Stimulated activated CD4-positive, alpha-beta T cell treated with anti-CD3 and anti-CD28 coated beads, Interleukin-2, amount 100 ng/mL, for 4 hours (primary cell): ENCODE results near the gene RACGAP1.

ENCODE experiments used
- DNase-seq: peaks from one replicate; pipeline ENCODE4 v3.0.0-alpha.2; 2020; ENCODE audit warnings: low read depth

The RACGAP1 gene, protein sequence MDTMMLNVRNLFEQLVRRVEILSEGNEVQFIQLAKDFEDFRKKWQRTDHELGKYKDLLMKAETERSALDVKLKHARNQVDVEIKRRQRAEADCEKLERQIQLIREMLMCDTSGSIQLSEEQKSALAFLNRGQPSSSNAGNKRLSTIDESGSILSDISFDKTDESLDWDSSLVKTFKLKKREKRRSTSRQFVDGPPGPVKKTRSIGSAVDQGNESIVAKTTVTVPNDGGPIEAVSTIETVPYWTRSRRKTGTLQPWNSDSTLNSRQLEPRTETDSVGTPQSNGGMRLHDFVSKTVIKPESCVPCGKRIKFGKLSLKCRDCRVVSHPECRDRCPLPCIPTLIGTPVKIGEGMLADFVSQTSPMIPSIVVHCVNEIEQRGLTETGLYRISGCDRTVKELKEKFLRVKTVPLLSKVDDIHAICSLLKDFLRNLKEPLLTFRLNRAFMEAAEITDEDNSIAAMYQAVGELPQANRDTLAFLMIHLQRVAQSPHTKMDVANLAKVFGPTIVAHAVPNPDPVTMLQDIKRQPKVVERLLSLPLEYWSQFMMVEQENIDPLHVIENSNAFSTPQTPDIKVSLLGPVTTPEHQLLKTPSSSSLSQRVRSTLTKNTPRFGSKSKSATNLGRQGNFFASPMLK

DNA sequence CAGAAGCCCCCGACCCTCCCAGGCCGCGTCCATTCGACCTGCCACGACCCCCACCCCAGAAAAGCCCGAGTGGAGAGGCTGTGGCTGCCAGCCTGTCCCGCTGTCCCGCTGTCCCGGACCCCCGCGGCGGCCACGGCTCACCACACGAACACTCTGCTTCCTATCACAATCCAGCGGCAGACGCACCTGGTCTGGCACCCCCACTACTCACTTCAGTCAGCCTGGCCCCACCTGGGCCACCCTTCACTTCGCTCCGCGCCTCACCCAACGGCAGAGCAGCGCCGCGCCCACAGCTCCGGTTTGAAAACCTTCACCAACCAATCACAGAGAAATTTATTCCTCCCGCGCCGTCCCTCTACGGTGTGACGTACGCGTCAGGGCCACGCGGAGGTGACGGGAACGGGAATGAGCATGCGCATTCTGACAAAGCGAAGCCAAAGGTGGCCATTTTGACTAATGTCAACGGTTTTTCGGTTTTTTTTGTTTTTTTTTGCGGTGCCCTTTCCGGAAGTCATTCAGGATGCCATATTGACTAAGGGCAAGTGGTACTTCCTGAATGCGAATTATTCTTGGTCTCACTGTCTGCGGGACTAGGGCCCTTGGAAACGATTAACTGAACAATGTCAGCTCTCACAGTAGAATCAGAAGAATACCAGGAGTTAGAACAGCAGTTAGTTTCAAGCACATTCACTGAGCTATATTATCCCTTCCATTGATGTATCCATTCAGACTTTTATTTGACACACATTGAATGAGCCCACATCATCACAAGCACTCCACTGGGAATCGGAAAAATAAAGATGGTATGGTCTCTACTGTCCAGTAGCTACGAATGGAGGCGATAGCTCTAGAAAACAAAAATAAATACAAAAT lies at the start of gene RACGAP1:
TSS of gene RACGAP1 (minus strand) at position 308 of the 873 bp plus-strand sequence. CDS start 8,779 bp downstream, outside the sequence.
- DNase-seq = peak; percentile 94

DNA sequence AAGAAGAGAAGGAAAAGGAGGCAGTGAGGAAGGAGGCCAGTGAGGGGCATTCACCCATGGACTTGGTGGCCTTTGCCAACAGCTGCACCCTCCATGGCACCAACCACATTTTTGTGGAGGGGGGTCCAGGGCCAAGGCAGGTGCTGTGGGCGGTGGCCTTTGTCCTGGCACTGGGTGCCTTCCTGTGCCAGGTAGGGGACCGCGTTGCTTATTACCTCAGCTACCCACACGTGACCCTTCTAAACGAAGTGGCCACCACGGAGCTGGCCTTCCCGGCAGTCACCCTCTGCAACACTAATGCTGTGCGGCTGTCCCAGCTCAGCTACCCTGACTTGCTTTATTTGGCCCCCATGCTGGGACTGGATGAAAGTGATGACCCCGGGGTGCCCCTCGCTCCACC lies 48.4 kb upstream of the RACGAP1 start:
- no peak for DNase-seq

DNA sequence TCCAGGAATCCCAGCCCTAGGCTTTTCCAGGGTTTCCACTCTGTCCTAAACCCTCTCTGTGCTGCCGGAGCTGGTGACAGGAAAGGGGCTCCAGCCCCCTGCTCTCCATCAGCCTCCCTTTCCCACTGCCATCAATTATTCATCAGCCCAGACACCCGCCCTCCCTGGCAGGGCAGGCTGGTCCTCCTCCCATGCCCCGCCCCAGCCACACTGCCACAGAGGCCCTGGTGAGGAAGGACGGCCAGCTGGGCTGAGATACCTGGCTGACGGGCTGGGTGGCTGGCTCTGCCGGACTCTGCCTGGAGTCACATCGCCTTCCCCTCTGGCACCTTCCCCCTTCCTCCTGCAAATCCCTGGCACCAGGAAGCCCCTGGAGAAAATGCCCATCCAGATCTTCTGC lies 47.9 kb upstream of the RACGAP1 start:
- DNase-seq = no peak

DNA sequence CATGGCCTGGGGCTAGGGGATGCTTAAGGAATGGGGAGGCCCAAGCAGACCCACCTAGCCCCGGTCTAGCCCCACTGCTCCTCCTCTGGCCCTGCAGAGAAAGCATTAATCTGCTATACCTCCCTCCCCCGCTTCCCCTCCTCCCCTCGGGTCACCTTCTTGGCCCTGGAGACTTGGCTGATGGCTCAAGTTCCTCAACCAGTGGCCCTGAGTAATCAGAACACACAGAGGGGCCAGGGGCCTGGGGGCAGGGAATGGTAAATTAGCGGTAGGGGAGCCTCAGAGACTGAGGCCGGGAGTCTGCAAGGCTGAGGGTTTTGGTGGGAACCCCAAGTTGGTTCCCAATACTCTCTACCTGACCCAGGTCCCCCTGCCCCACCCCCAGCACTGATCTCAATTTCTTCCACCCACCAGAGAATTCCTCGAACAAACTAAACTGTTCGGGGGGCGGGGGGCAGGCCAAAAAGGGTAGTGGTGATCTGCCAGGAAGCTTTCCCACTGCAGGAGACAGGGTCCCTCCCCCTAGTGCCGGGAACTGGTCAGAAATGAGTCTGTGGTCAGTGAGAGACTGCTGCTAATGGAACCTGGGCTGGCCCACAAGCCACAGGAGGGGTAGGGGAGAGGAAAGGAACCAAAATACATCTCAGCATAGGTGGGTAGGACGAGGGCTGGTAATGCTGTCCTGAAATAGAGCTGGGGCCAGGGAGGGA lies 47.1 kb upstream of the RACGAP1 start:
- DNase-seq = no peak

DNA sequence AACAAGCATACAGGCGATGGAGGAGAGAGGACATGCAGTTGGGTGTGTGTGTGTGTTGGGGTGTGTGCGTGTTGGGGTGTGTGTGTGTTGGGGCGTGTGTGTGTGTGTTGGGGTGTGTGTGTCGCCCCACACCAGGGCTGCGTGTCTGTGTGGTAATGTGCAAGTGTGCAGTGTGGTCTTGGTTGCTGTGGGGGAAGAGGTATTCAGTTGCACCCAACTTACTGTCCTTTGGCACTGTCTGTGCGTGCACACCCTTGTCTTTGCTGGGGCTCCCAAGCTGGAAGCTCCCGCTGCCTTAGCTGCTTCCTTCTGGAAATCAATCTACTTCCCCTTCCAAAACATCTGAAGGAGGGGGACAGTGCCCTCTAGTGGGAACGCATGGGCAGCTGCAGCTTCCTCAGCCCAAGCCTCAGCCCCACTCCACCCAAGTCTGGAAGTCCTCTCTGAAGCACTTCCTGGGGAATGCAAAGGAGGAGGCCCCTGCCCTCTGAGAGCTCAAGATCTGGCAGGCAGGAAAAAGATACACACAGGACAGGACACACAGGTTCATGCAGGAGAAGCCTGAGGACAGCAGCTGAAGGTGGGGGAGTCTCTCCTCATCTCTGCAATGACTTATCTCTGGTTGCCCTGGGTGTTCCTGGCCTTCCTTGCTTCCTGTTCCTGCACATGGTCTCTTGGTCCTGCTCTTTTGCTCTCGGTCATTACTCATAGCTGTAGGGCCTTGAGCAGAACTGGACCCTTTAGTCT lies 45.2 kb upstream of the RACGAP1 start:
- DNase-seq = peak; percentile 43

DNA sequence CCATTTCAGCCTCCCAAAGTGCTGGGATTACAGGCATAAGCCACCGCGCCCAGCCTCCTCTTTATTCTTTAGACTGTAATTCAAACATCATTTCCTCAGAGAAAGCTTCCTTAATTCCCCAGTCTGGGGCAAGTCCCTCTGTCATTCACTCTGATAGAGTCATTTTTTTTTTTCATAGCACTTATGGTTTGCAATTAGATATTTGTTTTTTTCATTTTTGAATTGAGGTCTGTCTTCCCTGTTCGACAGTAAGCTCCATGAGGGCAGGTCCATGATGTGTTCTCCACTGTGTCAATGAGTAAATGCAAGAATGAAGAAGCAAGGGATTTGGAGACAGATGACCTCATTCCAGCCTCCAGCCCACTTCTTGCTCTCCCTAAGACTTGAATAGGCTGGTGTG lies 44.2 kb upstream of the RACGAP1 start:
- DNase-seq = no peak

DNA sequence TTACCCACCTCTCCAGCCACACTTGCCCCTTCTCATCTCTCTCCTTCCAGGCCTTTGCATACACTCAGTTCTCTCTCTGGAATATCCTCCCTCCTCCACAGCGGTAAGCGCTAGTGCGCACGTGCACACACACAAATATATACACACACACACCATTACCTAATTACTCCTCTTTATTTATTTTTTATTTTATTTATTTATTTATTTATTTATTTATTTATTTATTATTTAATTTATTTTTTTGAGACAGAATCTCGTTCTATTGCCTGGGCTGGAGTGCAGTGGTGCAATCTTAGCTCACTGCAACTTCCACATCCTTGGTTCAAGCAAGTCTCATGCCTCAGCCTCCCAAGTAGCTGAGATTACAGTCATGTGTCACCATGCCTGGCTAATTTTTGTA lies 43.8 kb upstream of the RACGAP1 start:
- DNase-seq = no peak

DNA sequence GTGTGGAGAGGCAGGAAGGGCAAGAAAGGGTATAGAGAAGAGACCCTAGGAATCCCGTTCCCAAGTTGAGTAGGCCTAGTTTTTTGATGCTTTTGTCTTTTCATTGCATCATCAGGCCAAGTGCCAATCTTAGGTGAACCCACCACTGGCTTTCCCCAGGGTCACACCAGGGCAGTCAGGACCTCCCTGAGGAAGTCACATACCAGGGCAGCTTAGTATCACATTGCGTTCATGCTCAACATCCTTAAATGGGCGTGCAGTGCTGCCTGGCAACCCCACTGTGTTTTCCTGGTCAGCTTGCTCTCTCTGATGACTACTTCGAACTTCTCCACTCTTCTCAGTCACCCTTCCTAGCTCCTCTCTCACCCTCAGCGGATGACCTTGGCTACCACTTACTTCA lies 41.1 kb upstream of the RACGAP1 start:
- DNase-seq = no peak

DNA sequence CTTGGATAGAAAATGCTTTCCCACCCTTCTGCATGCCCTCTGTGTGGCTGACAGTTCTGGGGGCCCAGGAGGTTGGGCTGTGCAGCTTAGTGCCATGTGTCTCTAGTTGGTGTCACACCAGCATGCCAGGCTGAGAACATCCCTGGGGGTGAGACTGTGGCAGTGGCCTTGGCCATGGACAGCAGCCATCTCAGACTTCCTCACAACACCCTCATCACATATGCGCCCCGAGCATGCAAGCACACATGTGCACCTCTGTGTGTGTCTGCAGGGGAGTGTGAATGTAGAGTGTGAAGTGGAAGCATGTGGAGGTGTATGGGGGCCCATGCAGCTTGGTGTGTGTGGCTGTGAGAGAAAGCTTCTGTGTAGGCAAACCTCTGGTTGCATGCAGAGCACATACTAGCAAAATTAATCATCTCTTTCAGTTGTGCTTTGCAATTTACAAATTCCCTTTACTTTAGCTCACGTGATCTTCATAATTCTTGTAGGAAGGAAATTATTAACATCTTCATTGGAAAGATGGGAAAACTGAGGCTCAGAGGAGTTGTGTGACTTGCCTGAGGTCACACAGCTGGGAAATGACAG lies 40.5 kb upstream of the RACGAP1 start:
- no peak for DNase-seq

DNA sequence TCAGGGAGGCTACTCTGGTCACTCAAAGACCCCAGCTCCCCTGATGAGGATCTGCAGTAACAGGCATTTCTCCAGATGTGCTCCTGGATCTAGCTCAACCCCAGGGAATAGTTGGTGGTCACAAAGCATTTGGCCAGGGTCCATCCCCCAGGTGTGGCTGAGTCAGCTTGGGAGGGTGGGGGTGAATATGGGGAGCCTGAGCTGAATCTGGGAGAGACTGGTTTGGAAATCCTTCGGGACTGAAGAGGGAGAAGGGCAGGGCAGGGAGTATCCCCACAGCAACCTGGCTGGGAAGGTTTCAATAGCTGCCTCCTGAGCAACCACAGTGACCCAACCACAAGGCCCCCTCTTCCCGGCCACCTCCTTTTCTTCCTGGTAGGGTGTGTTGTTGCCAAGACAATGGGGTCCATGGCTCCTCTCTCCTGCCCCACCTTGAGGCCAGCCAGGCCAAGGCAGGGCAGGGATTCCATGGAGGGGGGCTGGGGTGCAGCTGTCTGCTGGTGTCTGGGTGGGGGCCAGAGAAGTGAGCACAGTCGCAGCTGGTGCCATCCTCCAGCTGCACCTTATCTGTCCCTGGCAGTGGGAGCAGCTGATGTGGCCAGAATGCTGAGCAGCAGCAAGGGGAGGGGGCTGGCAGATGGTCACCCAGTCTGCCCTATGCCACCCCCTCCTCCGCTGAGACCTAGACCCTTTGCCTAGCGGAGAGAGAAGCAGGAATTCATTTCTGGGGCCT lies 37.6 kb upstream of the RACGAP1 start:
- no peak for DNase-seq

DNA sequence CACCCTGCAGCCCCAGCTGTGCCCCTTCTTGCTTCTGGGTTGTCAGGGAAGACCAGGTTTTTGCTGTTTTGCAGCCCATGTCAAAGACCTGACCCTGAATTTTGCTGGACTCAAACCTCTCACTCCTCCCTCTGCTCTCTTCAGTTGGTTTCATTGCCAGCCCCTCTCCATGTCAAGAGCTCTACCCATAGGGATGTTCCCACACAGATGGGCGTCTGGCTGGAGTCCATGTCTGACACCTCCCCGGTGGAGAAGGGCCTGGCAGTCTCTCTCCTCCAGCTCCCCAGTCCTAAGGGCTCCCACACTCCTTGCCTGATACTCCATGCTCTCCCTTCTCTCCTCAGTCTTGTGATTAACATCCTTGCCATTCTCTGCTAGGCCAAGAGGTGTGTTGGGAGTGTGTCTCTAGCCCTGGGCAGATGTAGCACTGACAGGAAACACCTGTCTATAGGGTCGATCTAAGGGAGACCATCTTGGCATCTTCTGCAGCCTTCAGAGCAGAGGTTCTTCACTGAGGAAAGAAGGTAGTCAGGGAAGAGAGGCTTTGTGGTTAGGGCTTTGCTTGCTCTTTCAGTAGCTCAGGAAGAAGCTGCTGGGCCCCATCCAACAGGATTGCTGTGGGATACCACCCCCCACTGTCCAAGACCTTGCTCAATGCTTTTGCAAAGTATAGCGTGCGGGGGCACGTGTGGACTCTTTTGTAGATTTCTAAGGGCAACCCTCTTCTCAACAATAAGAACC lies 36.8 kb upstream of the RACGAP1 start:
- DNase-seq = no peak

DNA sequence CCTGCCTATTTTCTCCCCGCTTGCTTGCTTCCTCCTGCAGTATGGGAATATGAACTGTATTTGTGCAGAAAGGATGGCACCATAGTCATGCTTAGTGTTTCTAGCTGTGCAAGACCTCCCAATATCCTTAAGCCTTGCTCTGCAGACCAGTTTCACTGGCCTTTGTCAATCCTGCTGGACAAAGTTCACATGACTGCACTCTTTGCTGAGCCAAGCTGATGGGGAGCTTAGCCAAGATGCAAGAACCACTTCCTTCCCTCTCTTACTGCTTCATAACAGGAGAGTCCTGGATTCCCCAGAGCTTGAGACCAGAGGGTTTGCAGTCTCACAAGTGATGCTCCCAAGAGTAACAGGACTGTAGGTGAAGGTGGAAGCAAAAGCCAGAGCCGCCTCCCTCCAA lies 35.9 kb upstream of the RACGAP1 start:
- no peak for DNase-seq

DNA sequence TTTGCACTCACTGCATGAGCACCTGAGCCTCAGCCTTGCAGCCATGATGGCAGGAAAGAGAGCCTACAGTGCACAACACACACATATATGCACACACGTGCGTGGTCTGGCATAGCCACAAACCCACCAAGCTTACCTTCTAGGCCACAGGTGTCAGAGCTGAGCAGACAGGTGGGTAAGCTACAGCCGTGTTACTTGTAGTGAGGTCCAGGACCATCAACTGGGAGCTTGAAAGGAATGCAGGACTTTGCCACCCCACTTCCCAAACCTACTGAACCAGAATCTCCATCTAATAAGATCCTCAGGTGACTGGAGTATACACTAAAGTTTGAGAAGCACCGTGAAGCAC lies 34.8 kb upstream of the RACGAP1 start:
- no peak for DNase-seq

DNA sequence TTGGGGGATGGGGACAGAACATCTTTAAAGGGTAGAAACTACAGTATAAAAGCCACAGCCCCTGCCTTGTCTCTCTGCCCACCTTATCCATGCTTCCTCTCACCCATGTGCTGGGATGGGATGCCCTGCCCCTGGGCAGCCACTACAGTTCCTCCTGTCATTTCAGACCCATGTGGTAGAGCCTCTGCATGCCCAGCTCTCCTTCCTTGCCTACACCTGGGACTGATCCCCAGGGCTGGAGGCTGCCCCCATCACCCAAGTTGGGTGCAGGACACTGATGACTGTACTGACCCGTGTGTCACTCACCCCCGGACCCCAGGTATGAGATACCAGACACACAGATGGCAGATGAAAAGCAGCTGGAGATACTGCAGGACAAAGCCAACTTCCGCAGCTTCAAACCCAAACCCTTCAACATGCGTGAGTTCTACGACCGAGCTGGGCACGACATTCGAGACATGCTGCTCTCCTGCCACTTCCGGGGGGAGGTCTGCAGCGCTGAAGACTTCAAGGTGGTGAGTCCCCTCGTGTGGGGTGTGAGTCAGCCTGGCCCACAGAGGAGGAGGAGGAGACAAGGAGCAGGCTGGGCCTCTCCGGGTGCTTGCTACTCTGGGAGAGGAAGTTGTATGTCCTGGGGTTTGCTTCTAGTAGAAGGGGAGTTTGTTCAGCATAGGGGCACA lies 34.3 kb upstream of the RACGAP1 start:
- peak; percentile 57 for DNase-seq

DNA sequence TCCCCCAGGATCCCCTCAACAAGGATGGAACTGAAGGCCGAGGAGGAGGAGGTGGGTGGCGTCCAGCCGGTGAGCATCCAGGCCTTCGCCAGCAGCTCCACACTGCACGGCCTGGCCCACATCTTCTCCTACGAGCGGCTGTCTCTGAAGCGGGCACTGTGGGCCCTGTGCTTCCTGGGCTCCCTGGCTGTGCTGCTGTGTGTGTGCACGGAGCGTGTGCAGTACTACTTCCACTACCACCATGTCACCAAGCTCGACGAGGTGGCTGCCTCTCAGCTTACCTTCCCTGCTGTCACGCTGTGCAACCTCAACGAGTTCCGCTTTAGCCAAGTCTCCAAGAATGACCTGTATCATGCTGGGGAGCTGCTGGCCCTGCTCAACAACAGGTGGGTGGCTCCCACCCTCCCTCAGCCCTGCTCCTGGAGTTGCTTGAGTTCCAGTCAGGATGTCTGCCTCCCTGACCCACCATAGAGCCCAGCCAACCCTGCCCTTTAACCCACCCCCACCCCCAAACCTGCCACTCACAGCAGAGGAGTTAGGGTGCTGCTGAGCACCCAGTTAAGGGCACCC lies 33.5 kb upstream of the RACGAP1 start:
- no peak for DNase-seq

DNA sequence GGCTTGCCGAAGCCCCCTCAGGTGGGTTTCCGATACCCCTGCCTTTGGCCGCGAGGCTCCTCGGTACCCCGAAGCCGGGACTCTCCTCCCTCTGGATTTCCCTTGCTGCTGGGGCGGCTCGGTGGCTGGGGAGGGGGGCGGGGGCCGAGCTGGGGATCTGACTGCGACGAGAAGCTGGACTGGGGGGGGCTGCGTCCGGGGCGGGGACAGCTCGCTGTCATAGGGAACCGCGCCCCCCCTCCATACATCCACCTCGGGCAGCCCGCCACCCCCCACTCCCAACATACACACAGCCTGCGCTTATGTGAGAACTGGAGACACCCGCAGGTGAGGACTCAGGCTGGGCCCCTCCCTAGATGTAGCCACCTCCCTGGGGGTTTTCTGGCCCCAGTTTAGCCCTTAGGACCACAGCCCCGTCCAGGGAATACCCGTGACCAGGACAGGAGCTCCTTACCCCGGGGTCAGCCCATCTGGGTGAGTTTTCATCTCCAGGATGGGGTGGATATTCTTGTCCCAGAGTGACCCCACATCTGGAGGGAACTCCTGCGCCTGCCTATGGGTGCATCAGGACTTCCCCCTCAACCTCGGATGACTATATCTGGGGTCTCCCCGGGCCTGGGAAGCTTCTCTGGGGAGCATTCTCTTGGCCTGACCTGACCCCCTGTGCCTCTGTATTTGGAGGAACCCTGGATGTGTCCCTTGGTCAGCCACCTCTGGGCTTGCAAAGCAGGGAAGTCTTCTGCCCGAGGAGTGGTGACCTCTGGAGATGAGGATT lies 32.8 kb upstream of the RACGAP1 start:
- DNase-seq = no peak

DNA sequence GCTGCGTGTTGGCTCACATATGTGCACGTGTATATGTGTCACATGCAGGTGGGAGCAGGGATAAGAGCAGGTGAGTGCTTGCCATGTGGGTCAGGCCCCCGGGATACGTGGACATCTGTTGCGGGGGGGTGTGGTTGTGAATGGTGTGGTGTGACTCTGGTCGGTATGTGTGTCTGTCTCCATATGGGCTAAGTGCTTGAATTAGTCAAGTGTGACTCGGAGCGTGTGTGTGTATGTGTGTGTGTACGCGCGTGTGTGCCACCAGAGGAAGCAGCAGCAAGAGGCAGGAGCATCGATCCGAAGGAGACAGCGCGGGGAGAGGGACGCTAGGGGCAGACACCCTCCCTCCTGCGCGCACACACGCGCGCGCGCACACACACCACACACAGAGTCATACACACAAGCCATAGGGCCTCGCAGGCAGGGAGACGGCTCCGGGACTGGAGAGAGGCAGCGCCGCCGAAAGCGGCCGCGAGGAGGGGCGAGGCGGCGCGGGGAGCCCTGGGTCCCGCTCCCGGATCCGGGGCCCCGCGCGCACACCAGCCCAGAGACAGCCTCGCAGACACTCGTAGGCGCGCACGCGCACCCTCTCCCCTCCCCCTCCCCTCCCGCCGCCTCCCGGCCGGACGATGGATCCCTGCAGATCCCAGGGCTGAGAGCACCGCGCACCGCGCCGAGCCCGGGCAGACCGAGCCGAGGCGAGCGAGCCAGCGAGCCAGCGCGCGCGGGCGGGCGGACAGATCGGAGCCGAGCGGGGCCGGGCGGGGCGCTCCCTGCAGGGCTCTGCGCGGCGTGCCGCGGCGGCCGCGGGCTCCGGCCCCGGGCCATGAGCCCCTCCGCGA lies 31.9 kb upstream of the RACGAP1 start, which contains the start of gene ASIC1:
TSS of gene ASIC1 (plus strand) at position 597 of the 842 bp plus-strand sequence. CDS start 1,171 bp downstream, outside the sequence.
- peak; percentile 32 for DNase-seq
